Measurements from ENCODE around the gene ASCL2. TPM values are rescaled to one million over a fixed set of nuclear protein-coding genes. Genes with fewer than 3 reads are reported as not detected.
A peak's percentile ranks its signal among the peaks of the same experiment; 100 is the strongest.

The ASCL2 gene, protein sequence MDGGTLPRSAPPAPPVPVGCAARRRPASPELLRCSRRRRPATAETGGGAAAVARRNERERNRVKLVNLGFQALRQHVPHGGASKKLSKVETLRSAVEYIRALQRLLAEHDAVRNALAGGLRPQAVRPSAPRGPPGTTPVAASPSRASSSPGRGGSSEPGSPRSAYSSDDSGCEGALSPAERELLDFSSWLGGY
- 2.2 TPM in 1 of 2 replicates, not detected in the other for total RNA-seq (ENCODE audit: low replicate concordance)

GRCh38 chr11:2270322-2271076, at the start of gene ASCL2:
ASCL2 (minus strand) TSS chr11:2270588; CDS start chr11:2270332, 256 bp downstream.
- no peak within 1 kb of the TSS for H3K27ac ChIP-seq
- Mint-ChIP-seq H3K27me3 (ENCODE audit: insufficient read depth, low read depth) (peaks cover 52% of the 10 kb centered on the region), H3K9me3 (peaks cover 6% of the 10 kb centered on the region), H3K4me1 (peaks cover 4% of the 10 kb centered on the region), H3K4me3 (peak within 1 kb of the TSS; percentile 71), H3K36me3 (no peaks in the 10 kb centered on the region), H3K27ac (no peak within 1 kb of the TSS)
- peak; percentile 40 for DNase-seq (ENCODE audit: low spot score)
- no peaks in the 10 kb centered on the region for H3F3A ChIP-seq (ENCODE audit: low read depth)
- no peaks in the 10 kb centered on the region for H4K20me1 ChIP-seq (ENCODE audit: low read depth)
- H3K27me3 ChIP-seq: peaks cover 100% of the 10 kb centered on the region
- no peaks in the 10 kb centered on the region for H3K79me2 ChIP-seq (ENCODE audit: low read depth)
- no peaks in the 10 kb centered on the region for H3K9me3 ChIP-seq (ENCODE audit: low read depth)
- H3K36me3 ChIP-seq: no peaks in the 10 kb centered on the region
- peak within 1 kb of the TSS; percentile 80 for H3K4me2 ChIP-seq
- H3K4me3 ChIP-seq: peak within 1 kb of the TSS; percentile 49
- H2AFZ ChIP-seq (replicated peaks): peak within 1 kb of the TSS; percentile 78
- H3K4me1 ChIP-seq: peaks cover 4% of the 10 kb centered on the region
- TF ChIP-seq EZH2 (IDR thresholded peaks at IDR 0.05) (peak; percentile 76), EZH2phosphoT487 (IDR thresholded peaks at IDR 0.05) (peak; percentile 16)
- TF ChIP-seq, protein P1, sequence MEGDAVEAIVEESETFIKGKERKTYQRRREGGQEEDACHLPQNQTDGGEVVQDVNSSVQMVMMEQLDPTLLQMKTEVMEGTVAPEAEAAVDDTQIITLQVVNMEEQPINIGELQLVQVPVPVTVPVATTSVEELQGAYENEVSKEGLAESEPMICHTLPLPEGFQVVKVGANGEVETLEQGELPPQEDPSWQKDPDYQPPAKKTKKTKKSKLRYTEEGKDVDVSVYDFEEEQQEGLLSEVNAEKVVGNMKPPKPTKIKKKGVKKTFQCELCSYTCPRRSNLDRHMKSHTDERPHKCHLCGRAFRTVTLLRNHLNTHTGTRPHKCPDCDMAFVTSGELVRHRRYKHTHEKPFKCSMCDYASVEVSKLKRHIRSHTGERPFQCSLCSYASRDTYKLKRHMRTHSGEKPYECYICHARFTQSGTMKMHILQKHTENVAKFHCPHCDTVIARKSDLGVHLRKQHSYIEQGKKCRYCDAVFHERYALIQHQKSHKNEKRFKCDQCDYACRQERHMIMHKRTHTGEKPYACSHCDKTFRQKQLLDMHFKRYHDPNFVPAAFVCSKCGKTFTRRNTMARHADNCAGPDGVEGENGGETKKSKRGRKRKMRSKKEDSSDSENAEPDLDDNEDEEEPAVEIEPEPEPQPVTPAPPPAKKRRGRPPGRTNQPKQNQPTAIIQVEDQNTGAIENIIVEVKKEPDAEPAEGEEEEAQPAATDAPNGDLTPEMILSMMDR (IDR thresholded peaks at IDR 0.05): no peak
- no peak within 1 kb of the TSS for H3K9ac ChIP-seq

DNA sequence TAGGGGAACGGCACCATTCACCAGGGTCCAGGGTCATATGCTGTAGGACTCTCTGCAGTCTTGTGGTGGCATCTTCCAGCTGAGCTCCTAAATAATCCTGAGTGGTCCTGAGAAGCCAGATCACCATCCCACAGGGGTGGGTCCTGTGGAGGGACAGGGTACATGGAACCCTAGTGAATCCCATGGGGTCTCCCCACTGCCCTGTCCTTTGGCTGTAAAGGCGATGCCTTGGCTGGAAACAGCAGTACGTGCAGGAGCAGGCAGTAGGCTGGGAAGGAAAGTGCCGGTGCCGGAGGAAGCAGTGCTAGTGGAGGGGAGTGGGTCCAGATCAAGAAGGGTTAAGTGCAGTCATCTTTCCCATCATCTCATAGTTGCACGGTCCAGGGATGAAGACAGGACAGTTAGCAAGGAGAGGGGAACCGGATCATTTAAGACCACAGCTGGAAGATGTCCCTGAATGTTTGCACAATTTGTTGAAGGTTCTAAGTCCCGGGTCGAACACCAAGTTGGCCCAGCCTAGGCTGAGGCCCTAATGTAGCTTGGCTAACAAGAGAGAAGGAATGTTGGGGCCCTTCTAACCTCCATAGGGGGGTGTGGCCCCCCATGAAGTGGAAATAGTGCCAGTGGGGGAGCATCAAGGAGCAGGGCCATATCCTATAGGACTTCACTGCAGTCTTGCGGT, 49.5 kb upstream of the ASCL2 start:
- no peak overlapping the region for H3K27ac Mint-ChIP-seq

GRCh38 chr11:2318707-2319106, 48.3 kb upstream of the ASCL2 start:
- Histone ChIP-seq H3K4me2 (no peak overlapping the region), H3K27ac (no peak overlapping the region), H3K27me3 (no peaks in the 10 kb centered on the region), H3K36me3 (no peaks in the 10 kb centered on the region), H2AFZ (replicated peaks) (no peak overlapping the region), H3K4me1 (no peaks in the 10 kb centered on the region), H4K20me1 (ENCODE audit: low read depth) (no peaks in the 10 kb centered on the region), H3F3A (ENCODE audit: low read depth) (no peaks in the 10 kb centered on the region), H3K79me2 (ENCODE audit: low read depth) (no peaks in the 10 kb centered on the region), H3K9me3 (ENCODE audit: low read depth) (no peaks in the 10 kb centered on the region), H3K4me3 (no peak overlapping the region), H3K9ac (no peak overlapping the region)
- no peak for TF ChIP-seq EZH2phosphoT487 (IDR thresholded peaks at IDR 0.05)
- TF ChIP-seq, protein P1 (IDR thresholded peaks at IDR 0.05): no peak
- TF ChIP-seq EZH2 (IDR thresholded peaks at IDR 0.05): no peak
- Mint-ChIP-seq H3K27ac (no peak overlapping the region), H3K4me3 (no peak overlapping the region), H3K27me3 (ENCODE audit: insufficient read depth, low read depth) (no peaks in the 10 kb centered on the region), H3K9me3 (peaks cover 11% of the 10 kb centered on the region), H3K4me1 (no peaks in the 10 kb centered on the region), H3K36me3 (no peaks in the 10 kb centered on the region)
- DNase-seq (ENCODE audit: low spot score): no peak

More for the DNA sequence above, 49.5 kb upstream of the ASCL2 start:
- peaks cover 2% of the 10 kb centered on the region for H3K4me1 Mint-ChIP-seq
- H3F3A ChIP-seq (ENCODE audit: low read depth): no peaks in the 10 kb centered on the region
- H3K9me3 ChIP-seq (ENCODE audit: low read depth): no peaks in the 10 kb centered on the region
- no peaks in the 10 kb centered on the region for H3K36me3 Mint-ChIP-seq
- no peak for TF ChIP-seq EZH2phosphoT487 (IDR thresholded peaks at IDR 0.05)
- TF ChIP-seq, protein P1 (IDR thresholded peaks at IDR 0.05): no peak
- TF ChIP-seq EZH2 (IDR thresholded peaks at IDR 0.05): no peak
- no peak overlapping the region for H3K27ac ChIP-seq
- H3K9ac ChIP-seq: no peak overlapping the region
- H4K20me1 ChIP-seq (ENCODE audit: low read depth): no peaks in the 10 kb centered on the region
- H2AFZ ChIP-seq (replicated peaks): no peak overlapping the region
- no peak for DNase-seq (ENCODE audit: low spot score)
- H3K4me2 ChIP-seq: no peak overlapping the region
- no peaks in the 10 kb centered on the region for H3K79me2 ChIP-seq (ENCODE audit: low read depth)
- no peaks in the 10 kb centered on the region for H3K36me3 ChIP-seq
- H3K4me1 ChIP-seq: no peaks in the 10 kb centered on the region
- no peaks in the 10 kb centered on the region for H3K27me3 ChIP-seq
- H3K9me3 Mint-ChIP-seq: peaks cover 11% of the 10 kb centered on the region
- no peak overlapping the region for H3K4me3 ChIP-seq
- H3K4me3 Mint-ChIP-seq: no peak overlapping the region
- H3K27me3 Mint-ChIP-seq (ENCODE audit: insufficient read depth, low read depth): peaks cover 5% of the 10 kb centered on the region
